ENCODE results near the gene PALM.
A peak's percentile ranks its signal among the peaks of the same experiment; 100 is the strongest.

The PALM gene

GRCh38 chr19:750640-751423 lies 42.1 kb downstream of the PALM start, which contains the start of gene MISP:
TSS of gene MISP (plus strand) at chr19:751112. CDS start at chr19:756947, 5,835 bp downstream.
- H3K36me3 ChIP-seq (ENCODE audit: low read depth): peaks cover 19% of the 10 kb centered on the region
- H3K4me3 ChIP-seq (ENCODE audit: severe bottlenecking): peak within 1 kb of the TSS; percentile 62
- H3K27me3 ChIP-seq (ENCODE audit: insufficient read depth, poor library complexity, severe bottlenecking): no peaks in the 10 kb centered on the region
- H3K27ac ChIP-seq (ENCODE audit: poor library complexity, severe bottlenecking): peak within 1 kb of the TSS; percentile 99
- peak; percentile 73 for ATAC-seq (ENCODE audit: low read depth)
- peaks cover 10% of the 10 kb centered on the region for H3K4me1 ChIP-seq (ENCODE audit: insufficient read depth, poor library complexity, severe bottlenecking)
- peak; percentile 9 for TF ChIP-seq CTCF (IDR thresholded peaks at IDR 0.05; ENCODE audit: poor library complexity, severe bottlenecking)
- H3K9me3 ChIP-seq (ENCODE audit: severe bottlenecking): peaks cover 5% of the 10 kb centered on the region
- DNase-seq (ENCODE audit: low spot score): peak; percentile 92

- TF ChIP-seq CTCF (IDR thresholded peaks at IDR 0.05; ENCODE audit: poor library complexity, severe bottlenecking): no peak
- ATAC-seq (ENCODE audit: low read depth): peak; percentile 74
- Histone ChIP-seq H3K27me3 (ENCODE audit: insufficient read depth, poor library complexity, severe bottlenecking) (no peaks in the 10 kb centered on the region), H3K4me3 (ENCODE audit: severe bottlenecking) (peak overlapping the region; percentile 62), H3K27ac (ENCODE audit: poor library complexity, severe bottlenecking) (peak overlapping the region; percentile 99), H3K9me3 (ENCODE audit: severe bottlenecking) (peaks cover 5% of the 10 kb centered on the region), H3K36me3 (ENCODE audit: low read depth) (peaks cover 28% of the 10 kb centered on the region), H3K4me1 (ENCODE audit: insufficient read depth, poor library complexity, severe bottlenecking) (peaks cover 10% of the 10 kb centered on the region)
- no peak for DNase-seq (ENCODE audit: low spot score)
Measured at GRCh38 chr19:751501-752341, 43.0 kb downstream of the PALM start.

- Histone ChIP-seq H3K9me3 (ENCODE audit: severe bottlenecking) (peaks cover under 1% of the 10 kb centered on the region), H3K4me1 (ENCODE audit: insufficient read depth, poor library complexity, severe bottlenecking) (peaks cover 10% of the 10 kb centered on the region), H3K4me3 (ENCODE audit: severe bottlenecking) (peak overlapping the region; percentile 8), H3K27me3 (ENCODE audit: insufficient read depth, poor library complexity, severe bottlenecking) (no peaks in the 10 kb centered on the region), H3K36me3 (ENCODE audit: low read depth) (peaks cover 39% of the 10 kb centered on the region), H3K27ac (ENCODE audit: poor library complexity, severe bottlenecking) (peak overlapping the region; percentile 99)
- TF ChIP-seq CTCF (IDR thresholded peaks at IDR 0.05; ENCODE audit: poor library complexity, severe bottlenecking): no peak
- ATAC-seq (ENCODE audit: low read depth): peak; percentile 70
- peak; percentile 96 for DNase-seq (ENCODE audit: low spot score)
Measured at GRCh38 chr19:752652-753517, 44.1 kb downstream of the PALM start.

- peak overlapping the region; percentile 99 for H3K27ac ChIP-seq (ENCODE audit: poor library complexity, severe bottlenecking)
- DNase-seq (ENCODE audit: low spot score) (no peak), ATAC-seq (ENCODE audit: low read depth) (no peak)
- no peaks in the 10 kb centered on the region for H3K27me3 ChIP-seq (ENCODE audit: insufficient read depth, poor library complexity, severe bottlenecking)
- H3K4me1 ChIP-seq (ENCODE audit: insufficient read depth, poor library complexity, severe bottlenecking): peaks cover 10% of the 10 kb centered on the region
- no peak overlapping the region for H3K4me3 ChIP-seq (ENCODE audit: severe bottlenecking)
- TF ChIP-seq CTCF (IDR thresholded peaks at IDR 0.05; ENCODE audit: poor library complexity, severe bottlenecking): no peak
- no peaks in the 10 kb centered on the region for H3K9me3 ChIP-seq (ENCODE audit: severe bottlenecking)
- peaks cover 55% of the 10 kb centered on the region for H3K36me3 ChIP-seq (ENCODE audit: low read depth)
Measured at GRCh38 chr19:754530-754929, 45.8 kb downstream of the PALM start.
